GM21576 (cell line): ENCODE results near the gene MRPL44.
A peak's percentile ranks its signal among the peaks of the same experiment; 100 is the strongest.

Experiments used
- ATAC-seq: cut with Tn5 transposase; IDR thresholded peaks from one replicate; pipeline ENCODE4 v1.9.1; 2021; ENCODE audit warnings: mild to moderate bottlenecking, moderate library complexity; ENCODE audit not compliant: unreplicated experiment

MRPL44 gene

GRCh38 chr2:223935459-223936125, 21.7 kb upstream of the MRPL44 start:
- no peak for ATAC-seq

GRCh38 chr2:223936862-223937326, 20.4 kb upstream of the MRPL44 start:
- ATAC-seq, result no peak

- no peak for ATAC-seq
These were observed 19.7 kb upstream of the MRPL44 start for GRCh38 chr2:223937535-223937934.

GRCh38 chr2:223939438-223939837, 17.8 kb upstream of the MRPL44 start:
- peak; percentile 32 for ATAC-seq

GRCh38 chr2:223941579-223942277, 15.5 kb upstream of the MRPL44 start:
- ATAC-seq, result peak; percentile 42

- no peak for ATAC-seq
These were observed 14.1 kb upstream of the MRPL44 start for GRCh38 chr2:223943135-223943534.

GRCh38 chr2:223943561-223944008, 13.7 kb upstream of the MRPL44 start:
- ATAC-seq, result no peak

GRCh38 chr2:223944166-223944702, 13.0 kb upstream of the MRPL44 start:
- no peak for ATAC-seq

GRCh38 chr2:223944703-223945531, 12.3 kb upstream of the MRPL44 start, which contains the start of gene WDFY1:
WDFY1 (minus strand) TSS chr2:223945335; CDS start chr2:223945284, 51 bp downstream.
- ATAC-seq, result peak; percentile 76

GRCh38 chr2:223945755-223946154, 11.5 kb upstream of the MRPL44 start:
- ATAC-seq, result no peak

GRCh38 chr2:223947711-223948205, 9.5 kb upstream of the MRPL44 start:
- ATAC-seq, result no peak

- peak; percentile 16 for ATAC-seq
These were observed 7.9 kb upstream of the MRPL44 start for GRCh38 chr2:223949241-223949840.

GRCh38 chr2:223950448-223951347, 6.6 kb upstream of the MRPL44 start:
- ATAC-seq, result no peak

GRCh38 chr2:223952280-223952968, 4.8 kb upstream of the MRPL44 start:
- peak; percentile 50 for ATAC-seq

- no peak for ATAC-seq
These were observed 2.9 kb upstream of the MRPL44 start for GRCh38 chr2:223954401-223954800.

GRCh38 chr2:223956300-223956699, 963 bp upstream of the MRPL44 start:
- peak; percentile 26 for ATAC-seq

GRCh38 chr2:223959688-223960087, 2.4 kb downstream of the MRPL44 start:
- no peak for ATAC-seq

- ATAC-seq, result no peak
These were observed 10.7 kb downstream of the MRPL44 start for GRCh38 chr2:223967981-223968380.

- ATAC-seq, result no peak
These were observed 12.1 kb downstream of the MRPL44 start for GRCh38 chr2:223969315-223969714.
